HCT116 (cell line): ENCODE measurements around the gene SH3D21. TPM values are rescaled to one million over a fixed set of nuclear protein-coding genes. Genes with fewer than 3 reads are reported as not detected.

ENCODE experiments used
- ATAC-seq: fragments of 200-7000 bp; cut with Tn5 transposase; 2 replicates; pipeline ENCODE4 v1.9.1; 2020; ENCODE audit warnings: mild to moderate bottlenecking, moderate library complexity
- BruUV-seq: library from RNA; stranded (reverse); fragments of 400-500 nt; replicated peaks from 2 replicates; lab custom pipeline; 2021; lab: Mats Ljungman, UMichigan
- CTCF ChIA-PET: fragments of 300-600 bp; sonication (Branson Sonifier 250); formaldehyde crosslinking; loops from one replicate; lab custom pipeline; 2021; ENCODE audit warnings: antibody characterized with exemption; lab: Charles Lee
- POLR2A ChIA-PET: fragments of 300-600, 350-600 bp; sonication (Branson Sonifier 250); formaldehyde crosslinking; loops from one replicate; lab custom pipeline; 2021; ENCODE audit warnings: antibody characterized with exemption; lab: Charles Lee
- RAD21 ChIA-PET, 2 experiments: fragments of 300-600 bp; sonication (Branson Sonifier 250); formaldehyde crosslinking; loops; one replicate each; lab custom pipeline; 2023; ENCODE audit warnings: low total read pairs in 2 of 2; ENCODE audit not compliant: uncharacterized antibody in 2 of 2, unreplicated experiment in 2 of 2, low non-redundant PET in 1 of 2; lab: Charles Lee
- DNase-seq: peaks from one replicate; pipeline ENCODE4 v3.0.0-alpha.2; 2010; ENCODE audit warnings: low read depth, low spot score
- H2AFZ ChIP-seq: fragments of 200-600 bp; shearing (Covaris generic), sonication (generic); 2 replicates; pipeline ENCODE4 v1.6.1; 2017; ENCODE audit warnings: low read depth, mixed run types, mixed read lengths, antibody characterized with exemption, low read length; ENCODE audit not compliant: poor library complexity, severe bottlenecking
- H3K27ac ChIP-seq: 2 replicates; pipeline ENCODE4 v1.5.1; 2012; ENCODE audit warnings: low read depth, low read length
- H3K27me3 ChIP-seq: fragments of 200-600 bp; sonication (generic); 2 replicates; pipeline ENCODE4 v1.6.1; 2016; ENCODE audit warnings: mixed run types, low read length, mixed read lengths; ENCODE audit not compliant: insufficient read depth
- H3K36me3 ChIP-seq, 2 experiments: fragments of 200-500 bp in 1 of 2; fragments of 200-600 bp in 1 of 2; sonication (Bioruptor generic) in 1 of 2; sonication (generic) in 1 of 2; 2 replicates each; pipeline versions ENCODE4 v1.5.1 to v1.6.1; 2014 to 2016; ENCODE audit warnings: low read length in 2 of 2, inconsistent platforms in 1 of 2, mixed read lengths in 1 of 2, mixed run types in 1 of 2; ENCODE audit not compliant: insufficient read depth in 2 of 2, control insufficient read depth in 1 of 2
- H3K4me1 ChIP-seq, 2 experiments: fragments of 200-600 bp in 1 of 2; sonication (generic) in 1 of 2; 2 replicates each; pipeline versions ENCODE4 v1.5.1 to v1.6.1; 2012 to 2017; ENCODE audit warnings: low read length in 2 of 2, inconsistent platforms in 1 of 2, mild to moderate bottlenecking in 1 of 2, mixed read lengths in 1 of 2, mixed run types in 1 of 2, moderate library complexity in 1 of 2; ENCODE audit not compliant: insufficient read depth in 2 of 2, control insufficient read depth in 1 of 2
- H3K4me2 ChIP-seq: fragments of 200-600 bp; sonication (generic); 2 replicates; pipeline ENCODE4 v1.6.1; 2017; ENCODE audit warnings: mixed run types, low read length, mixed read lengths
- H3K4me3 ChIP-seq, 2 experiments: fragments of 200-600 bp in 1 of 2; sonication (generic) in 1 of 2; replicated peaks in 1 of 2; 2 replicates each; pipeline ENCODE4 v1.5.1; 2011 to 2016; ENCODE audit warnings: low read length in 2 of 2, control low read depth in 1 of 2, low read depth in 1 of 2, mild to moderate bottlenecking in 1 of 2, mixed read lengths in 1 of 2, mixed run types in 1 of 2
- H3K79me2 ChIP-seq: fragments of 200-600 bp; sonication (generic); 2 replicates; pipeline ENCODE4 v1.6.1; 2017; ENCODE audit warnings: mild to moderate bottlenecking, mixed run types, low read length, moderate library complexity, mixed read lengths; ENCODE audit not compliant: insufficient read depth
- H3K9ac ChIP-seq: fragments of 200-600 bp; sonication (generic); 2 replicates; pipeline ENCODE4 v1.6.1; 2016; ENCODE audit warnings: low read length, mixed read lengths
- H3K9me2 ChIP-seq: fragments of 200-600 bp; sonication (generic), shearing (Covaris generic); 2 replicates; pipeline ENCODE4 v1.6.1; 2017; ENCODE audit warnings: mixed run types, mild to moderate bottlenecking, moderate library complexity; ENCODE audit not compliant: insufficient read depth
- H3K9me3 ChIP-seq, 2 experiments: fragments of 200-500 bp in 1 of 2; fragments of 200-600 bp in 1 of 2; sonication (Bioruptor generic) in 1 of 2; sonication (generic) in 1 of 2; 2 replicates each; pipeline ENCODE4 v1.6.1; 2014 to 2017; ENCODE audit warnings: low read length in 2 of 2, mixed read lengths in 2 of 2, inconsistent platforms in 1 of 2, low read depth in 1 of 2, mild to moderate bottlenecking in 1 of 2, mixed run types in 1 of 2, moderate library complexity in 1 of 2; ENCODE audit not compliant: control insufficient read depth in 1 of 2, insufficient read depth in 1 of 2
- H4K20me1 ChIP-seq: fragments of 200-600 bp; sonication (generic), shearing (Covaris generic); 2 replicates; pipeline ENCODE4 v1.6.1; 2017; ENCODE audit warnings: mixed run types, mild to moderate bottlenecking, moderate library complexity; ENCODE audit not compliant: insufficient read depth
- CBX3 ChIP-seq: IDR thresholded peaks from 2 replicates; pipeline ENCODE4 v1.6.1; 2012; ENCODE audit warnings: low read depth
- CEBPB ChIP-seq: IDR thresholded peaks from 2 replicates; pipeline ENCODE4 v1.6.1; 2012; ENCODE audit warnings: low read depth
- EGR1 ChIP-seq: IDR thresholded peaks from 2 replicates; pipeline ENCODE4 v1.6.1; 2012; ENCODE audit warnings: low read depth
- EZH2 ChIP-seq: fragments of 200-600 bp; sonication (generic); IDR thresholded peaks from 2 replicates; pipeline ENCODE4 v1.6.1; 2017; ENCODE audit warnings: antibody characterized with exemption, mixed run types
- EZH2phosphoT487 ChIP-seq: fragments of 200-600 bp; IDR thresholded peaks from 2 replicates; pipeline ENCODE4 v1.6.1; 2018; ENCODE audit warnings: antibody characterized with exemption, borderline replicate concordance
- FOSL1 ChIP-seq: IDR thresholded peaks from 2 replicates; pipeline ENCODE4 v1.6.1; 2012; ENCODE audit warnings: low read depth
- JUND ChIP-seq: IDR thresholded peaks from 2 replicates; pipeline ENCODE4 v1.6.1; 2012
- RAD21 ChIP-seq: IDR thresholded peaks from 2 replicates; pipeline ENCODE4 v1.6.1; 2012; ENCODE audit warnings: low read depth, mild to moderate bottlenecking
- SIN3A ChIP-seq: IDR thresholded peaks from 2 replicates; pipeline ENCODE4 v1.6.1; 2012; ENCODE audit warnings: low read depth
- SP1 ChIP-seq: IDR thresholded peaks from 2 replicates; pipeline ENCODE4 v1.6.1; 2012; ENCODE audit warnings: low read depth
- SRF ChIP-seq: IDR thresholded peaks from 2 replicates; pipeline ENCODE4 v1.6.1; 2012; ENCODE audit warnings: low read depth
- TCF7L2 ChIP-seq: IDR thresholded peaks from 2 replicates; pipeline ENCODE4 v1.7.0; 2011; ENCODE audit warnings: borderline replicate concordance, inconsistent platforms; ENCODE audit not compliant: insufficient read depth, insufficient read length; ENCODE audit errors: extremely low read depth
- intact Hi-C: fragments of 100-400 bp; cut with micrococcal nuclease; formaldehyde crosslinking; loops from 2 replicates; pipeline ENCODE4 v1.10.0; 2022
- total RNA-seq: library from RNA; stranded (reverse); gene quantifications from one replicate; pipeline ENCODE4 v1.2.1, GENCODE V29; 2021; ENCODE audit not compliant: unreplicated experiment
- TF ChIP-seq, protein P1 (sequence below): IDR thresholded peaks from 2 replicates; pipeline ENCODE4 v1.6.1; 2012; ENCODE audit warnings: low read depth
- TF ChIP-seq, protein P2 (sequence below): IDR thresholded peaks from 2 replicates; pipeline ENCODE4 v1.6.1; 2011; ENCODE audit warnings: mild to moderate bottlenecking, low read length, moderate library complexity; ENCODE audit not compliant: insufficient replicate concordance; ENCODE audit errors: extremely low read depth
- TF ChIP-seq, protein P3 (sequence below): IDR thresholded peaks from 2 replicates; pipeline ENCODE4 v1.6.1; 2012

Gene SH3D21
- total RNA-seq, 1 experiment from 2014 or later: 9.3 TPM

DNA sequence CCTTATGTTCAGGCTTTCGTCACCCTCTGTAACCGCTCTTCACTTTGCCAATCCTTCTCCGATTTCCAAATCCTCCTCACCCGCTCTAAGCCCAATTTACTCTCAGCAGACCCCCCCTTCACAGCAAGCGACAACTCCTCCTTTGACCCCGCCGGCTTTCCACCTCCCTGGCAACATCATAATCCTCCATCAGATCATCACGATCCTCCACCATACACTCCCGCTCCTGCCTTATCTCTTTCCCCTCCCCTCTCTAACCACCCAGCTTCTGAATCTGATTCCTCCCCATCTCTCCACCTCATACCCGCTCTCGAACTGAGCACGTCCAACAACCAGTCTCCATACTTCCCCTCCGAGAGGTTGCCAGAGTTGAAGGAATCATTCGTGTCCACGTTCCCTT, 24.8 kb downstream of the SH3D21 start:
- no peak overlapping the region for H3K4me3 ChIP-seq
- no peak overlapping the region for H3K4me2 ChIP-seq
- CTCF ChIA-PET: no interaction called here
- TF ChIP-seq EZH2 (no peak), SRF (no peak), EGR1 (no peak), CBX3 (no peak), EZH2phosphoT487 (no peak), SIN3A (no peak), SP1 (no peak), JUND (no peak), TCF7L2 (no peak), CEBPB (no peak), FOSL1 (no peak), RAD21 (no peak)
- TF ChIP-seq, protein P1, sequence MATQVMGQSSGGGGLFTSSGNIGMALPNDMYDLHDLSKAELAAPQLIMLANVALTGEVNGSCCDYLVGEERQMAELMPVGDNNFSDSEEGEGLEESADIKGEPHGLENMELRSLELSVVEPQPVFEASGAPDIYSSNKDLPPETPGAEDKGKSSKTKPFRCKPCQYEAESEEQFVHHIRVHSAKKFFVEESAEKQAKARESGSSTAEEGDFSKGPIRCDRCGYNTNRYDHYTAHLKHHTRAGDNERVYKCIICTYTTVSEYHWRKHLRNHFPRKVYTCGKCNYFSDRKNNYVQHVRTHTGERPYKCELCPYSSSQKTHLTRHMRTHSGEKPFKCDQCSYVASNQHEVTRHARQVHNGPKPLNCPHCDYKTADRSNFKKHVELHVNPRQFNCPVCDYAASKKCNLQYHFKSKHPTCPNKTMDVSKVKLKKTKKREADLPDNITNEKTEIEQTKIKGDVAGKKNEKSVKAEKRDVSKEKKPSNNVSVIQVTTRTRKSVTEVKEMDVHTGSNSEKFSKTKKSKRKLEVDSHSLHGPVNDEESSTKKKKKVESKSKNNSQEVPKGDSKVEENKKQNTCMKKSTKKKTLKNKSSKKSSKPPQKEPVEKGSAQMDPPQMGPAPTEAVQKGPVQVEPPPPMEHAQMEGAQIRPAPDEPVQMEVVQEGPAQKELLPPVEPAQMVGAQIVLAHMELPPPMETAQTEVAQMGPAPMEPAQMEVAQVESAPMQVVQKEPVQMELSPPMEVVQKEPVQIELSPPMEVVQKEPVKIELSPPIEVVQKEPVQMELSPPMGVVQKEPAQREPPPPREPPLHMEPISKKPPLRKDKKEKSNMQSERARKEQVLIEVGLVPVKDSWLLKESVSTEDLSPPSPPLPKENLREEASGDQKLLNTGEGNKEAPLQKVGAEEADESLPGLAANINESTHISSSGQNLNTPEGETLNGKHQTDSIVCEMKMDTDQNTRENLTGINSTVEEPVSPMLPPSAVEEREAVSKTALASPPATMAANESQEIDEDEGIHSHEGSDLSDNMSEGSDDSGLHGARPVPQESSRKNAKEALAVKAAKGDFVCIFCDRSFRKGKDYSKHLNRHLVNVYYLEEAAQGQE: no peak
- TF ChIP-seq, protein P2, sequence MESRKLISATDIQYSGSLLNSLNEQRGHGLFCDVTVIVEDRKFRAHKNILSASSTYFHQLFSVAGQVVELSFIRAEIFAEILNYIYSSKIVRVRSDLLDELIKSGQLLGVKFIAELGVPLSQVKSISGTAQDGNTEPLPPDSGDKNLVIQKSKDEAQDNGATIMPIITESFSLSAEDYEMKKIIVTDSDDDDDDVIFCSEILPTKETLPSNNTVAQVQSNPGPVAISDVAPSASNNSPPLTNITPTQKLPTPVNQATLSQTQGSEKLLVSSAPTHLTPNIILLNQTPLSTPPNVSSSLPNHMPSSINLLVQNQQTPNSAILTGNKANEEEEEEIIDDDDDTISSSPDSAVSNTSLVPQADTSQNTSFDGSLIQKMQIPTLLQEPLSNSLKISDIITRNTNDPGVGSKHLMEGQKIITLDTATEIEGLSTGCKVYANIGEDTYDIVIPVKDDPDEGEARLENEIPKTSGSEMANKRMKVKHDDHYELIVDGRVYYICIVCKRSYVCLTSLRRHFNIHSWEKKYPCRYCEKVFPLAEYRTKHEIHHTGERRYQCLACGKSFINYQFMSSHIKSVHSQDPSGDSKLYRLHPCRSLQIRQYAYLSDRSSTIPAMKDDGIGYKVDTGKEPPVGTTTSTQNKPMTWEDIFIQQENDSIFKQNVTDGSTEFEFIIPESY: no peak
- TF ChIP-seq, protein P3, sequence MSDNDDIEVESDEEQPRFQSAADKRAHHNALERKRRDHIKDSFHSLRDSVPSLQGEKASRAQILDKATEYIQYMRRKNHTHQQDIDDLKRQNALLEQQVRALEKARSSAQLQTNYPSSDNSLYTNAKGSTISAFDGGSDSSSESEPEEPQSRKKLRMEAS: no peak
- TF ChIP-seq, all 23 proteins: peak for 0
- H3K27me3 ChIP-seq: no peaks in the 10 kb centered on the region
- BruUV-seq: no TSS peak
- H3K27ac ChIP-seq: no peak overlapping the region
- intact Hi-C loops: no loop called here
- H4K20me1 ChIP-seq: no peaks in the 10 kb centered on the region
- ChIA-PET RAD21 (no interaction called here), POLR2A (no interaction called here)
- H3K79me2 ChIP-seq: no peaks in the 10 kb centered on the region
- ATAC-seq (no peak), DNase-seq (no peak)
- H2AFZ ChIP-seq: no peak overlapping the region
- H3K9me3 ChIP-seq: no peaks in the 10 kb centered on the region
- no peaks in the 10 kb centered on the region for H3K9me2 ChIP-seq
- no peak overlapping the region for H3K9ac ChIP-seq
- H3K4me1 ChIP-seq: peaks cover 9 to 28% of the 10 kb centered on the region in 2 experiments
- H3K36me3 ChIP-seq: no peaks in the 10 kb centered on the region
